ENCODE data around the gene HRH1.

Gene HRH1

DNA sequence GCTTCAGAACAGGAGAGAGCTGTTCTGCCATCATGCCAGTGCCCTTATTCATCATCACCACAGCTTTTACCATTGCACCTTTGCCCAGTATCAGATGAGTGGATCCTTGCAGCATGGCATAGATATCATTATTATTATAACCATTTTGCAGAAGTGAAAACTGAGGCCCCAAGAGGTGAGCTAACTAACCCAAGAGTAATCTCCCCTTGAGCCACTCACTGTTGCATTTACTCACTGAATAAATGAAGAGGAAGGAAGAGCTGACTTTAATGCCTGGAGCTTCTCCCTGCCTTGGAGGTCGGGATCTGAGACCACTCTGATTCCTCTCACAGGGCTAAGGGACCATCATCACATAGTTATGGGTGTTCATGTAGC lies 32.0 kb downstream of the HRH1 start:
- no peak overlapping the region for H3K4me3 ChIP-seq (ENCODE audit: low read depth, low read length)
- TF ChIP-seq, protein P1, sequence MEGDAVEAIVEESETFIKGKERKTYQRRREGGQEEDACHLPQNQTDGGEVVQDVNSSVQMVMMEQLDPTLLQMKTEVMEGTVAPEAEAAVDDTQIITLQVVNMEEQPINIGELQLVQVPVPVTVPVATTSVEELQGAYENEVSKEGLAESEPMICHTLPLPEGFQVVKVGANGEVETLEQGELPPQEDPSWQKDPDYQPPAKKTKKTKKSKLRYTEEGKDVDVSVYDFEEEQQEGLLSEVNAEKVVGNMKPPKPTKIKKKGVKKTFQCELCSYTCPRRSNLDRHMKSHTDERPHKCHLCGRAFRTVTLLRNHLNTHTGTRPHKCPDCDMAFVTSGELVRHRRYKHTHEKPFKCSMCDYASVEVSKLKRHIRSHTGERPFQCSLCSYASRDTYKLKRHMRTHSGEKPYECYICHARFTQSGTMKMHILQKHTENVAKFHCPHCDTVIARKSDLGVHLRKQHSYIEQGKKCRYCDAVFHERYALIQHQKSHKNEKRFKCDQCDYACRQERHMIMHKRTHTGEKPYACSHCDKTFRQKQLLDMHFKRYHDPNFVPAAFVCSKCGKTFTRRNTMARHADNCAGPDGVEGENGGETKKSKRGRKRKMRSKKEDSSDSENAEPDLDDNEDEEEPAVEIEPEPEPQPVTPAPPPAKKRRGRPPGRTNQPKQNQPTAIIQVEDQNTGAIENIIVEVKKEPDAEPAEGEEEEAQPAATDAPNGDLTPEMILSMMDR (IDR thresholded peaks at IDR 0.05): no peak
- peaks cover 3% of the 10 kb centered on the region for H3K4me1 ChIP-seq
- no peaks in the 10 kb centered on the region for H3K27me3 ChIP-seq (ENCODE audit: control insufficient read depth, insufficient read depth, low read length)
- H3K9ac ChIP-seq: no peak overlapping the region
- H3K36me3 ChIP-seq (ENCODE audit: control insufficient read depth, insufficient read depth, low read length): no peaks in the 10 kb centered on the region
- H3K4me2 ChIP-seq (ENCODE audit: low read length): no peak overlapping the region
- H3K79me2 ChIP-seq: no peaks in the 10 kb centered on the region
- H3K9me3 ChIP-seq (ENCODE audit: control insufficient read depth, low read length): no peaks in the 10 kb centered on the region
- no peak overlapping the region for H3K27ac ChIP-seq
- H2AFZ ChIP-seq: no peak overlapping the region

DNA sequence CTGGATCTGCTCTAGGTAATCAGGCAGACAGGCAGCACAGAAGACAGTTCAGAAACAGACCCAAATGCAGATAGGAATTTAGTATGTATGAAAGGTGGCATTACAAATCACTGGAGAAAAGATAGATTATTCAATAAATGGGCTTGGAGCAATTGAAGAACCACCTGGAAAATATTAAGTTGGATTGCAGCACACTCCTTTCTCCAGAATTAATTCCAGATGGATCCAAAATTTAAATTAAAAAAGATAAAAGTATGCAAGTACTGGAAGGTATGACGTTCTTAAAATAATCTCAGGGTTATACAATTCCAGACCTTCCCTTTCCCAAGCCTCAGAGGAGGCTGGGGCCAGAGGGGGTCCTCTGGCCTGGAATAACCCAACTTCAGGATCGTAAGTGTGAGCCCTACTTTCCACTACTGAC lies 32.5 kb downstream of the HRH1 start:
- Histone ChIP-seq H3K79me2 (no peaks in the 10 kb centered on the region), H3K27ac (no peak overlapping the region), H3K4me1 (peaks cover 3% of the 10 kb centered on the region), H3K36me3 (ENCODE audit: control insufficient read depth, insufficient read depth, low read length) (no peaks in the 10 kb centered on the region), H3K27me3 (ENCODE audit: control insufficient read depth, insufficient read depth, low read length) (no peaks in the 10 kb centered on the region), H3K4me2 (ENCODE audit: low read length) (no peak overlapping the region), H3K9ac (no peak overlapping the region), H3K9me3 (ENCODE audit: control insufficient read depth, low read length) (no peaks in the 10 kb centered on the region), H2AFZ (no peak overlapping the region), H3K4me3 (ENCODE audit: low read depth, low read length) (no peak overlapping the region)
- TF ChIP-seq, protein P1 (IDR thresholded peaks at IDR 0.05): no peak

DNA sequence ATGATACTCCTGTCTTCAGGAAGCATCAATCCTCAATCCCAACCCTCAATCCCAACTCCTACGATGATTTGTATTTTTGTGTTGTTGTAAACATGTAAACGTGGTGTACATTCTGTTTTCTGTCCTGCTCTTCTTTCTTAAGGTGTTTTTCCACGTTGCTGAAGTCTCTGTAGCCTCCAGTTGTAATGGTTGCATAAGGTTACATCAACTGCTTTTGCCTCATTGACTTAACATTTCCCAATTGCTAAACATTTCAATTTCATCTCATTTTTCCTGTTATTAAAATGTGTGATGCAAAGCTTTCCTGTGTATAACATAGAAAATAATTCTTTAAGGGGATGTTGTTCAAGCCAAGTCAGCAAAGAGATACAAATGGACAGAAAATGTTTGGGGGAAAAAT lies 33.4 kb downstream of the HRH1 start:
- H3K4me2 ChIP-seq (ENCODE audit: low read length): no peak overlapping the region
- H3K4me1 ChIP-seq: peaks cover 3% of the 10 kb centered on the region
- no peak overlapping the region for H3K9ac ChIP-seq
- H3K27me3 ChIP-seq (ENCODE audit: control insufficient read depth, insufficient read depth, low read length): no peaks in the 10 kb centered on the region
- no peaks in the 10 kb centered on the region for H3K36me3 ChIP-seq (ENCODE audit: control insufficient read depth, insufficient read depth, low read length)
- TF ChIP-seq, protein P1 (IDR thresholded peaks at IDR 0.05): no peak
- H3K9me3 ChIP-seq (ENCODE audit: control insufficient read depth, low read length): no peaks in the 10 kb centered on the region
- H2AFZ ChIP-seq: no peak overlapping the region
- no peaks in the 10 kb centered on the region for H3K79me2 ChIP-seq
- no peak overlapping the region for H3K4me3 ChIP-seq (ENCODE audit: low read depth, low read length)
- no peak overlapping the region for H3K27ac ChIP-seq

- Histone ChIP-seq H3K36me3 (ENCODE audit: control insufficient read depth, insufficient read depth, low read length) (no peaks in the 10 kb centered on the region), H3K27ac (no peak overlapping the region), H2AFZ (no peak overlapping the region), H3K27me3 (ENCODE audit: control insufficient read depth, insufficient read depth, low read length) (no peaks in the 10 kb centered on the region), H3K9me3 (ENCODE audit: control insufficient read depth, low read length) (no peaks in the 10 kb centered on the region), H3K4me1 (peaks cover 3% of the 10 kb centered on the region), H3K4me3 (ENCODE audit: low read depth, low read length) (no peak overlapping the region), H3K79me2 (no peaks in the 10 kb centered on the region), H3K4me2 (ENCODE audit: low read length) (no peak overlapping the region), H3K9ac (no peak overlapping the region)
- TF ChIP-seq, protein P1 (IDR thresholded peaks at IDR 0.05): no peak
Measured at GRCh38 chr3:11188231-11188630, 33.9 kb downstream of the HRH1 start.

DNA sequence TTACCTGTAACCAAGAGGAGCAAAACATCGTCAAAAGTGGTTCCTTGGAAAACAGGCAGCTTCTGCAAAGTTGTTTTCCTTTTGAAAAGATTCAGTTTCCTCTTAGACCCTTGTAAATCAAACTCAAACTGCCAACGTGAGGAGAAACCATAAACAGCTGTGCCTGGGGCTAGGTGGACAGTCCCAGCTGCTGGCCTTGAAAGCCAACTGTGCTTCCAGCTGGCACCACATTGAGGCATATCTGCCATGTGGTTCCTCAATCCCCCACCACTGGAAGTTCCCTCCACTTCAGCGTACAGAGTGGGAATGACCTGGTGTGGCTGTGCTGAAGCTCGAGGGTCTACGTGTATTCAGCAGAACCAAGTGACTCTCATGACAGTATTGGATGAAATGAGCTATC lies 40.9 kb downstream of the HRH1 start:
- no peaks in the 10 kb centered on the region for H3K9me3 ChIP-seq (ENCODE audit: control insufficient read depth, low read length)
- no peaks in the 10 kb centered on the region for H3K36me3 ChIP-seq (ENCODE audit: control insufficient read depth, insufficient read depth, low read length)
- H2AFZ ChIP-seq: no peak overlapping the region
- H3K27ac ChIP-seq: no peak overlapping the region
- H3K27me3 ChIP-seq (ENCODE audit: control insufficient read depth, insufficient read depth, low read length): no peaks in the 10 kb centered on the region
- TF ChIP-seq, protein P1 (IDR thresholded peaks at IDR 0.05): no peak
- no peaks in the 10 kb centered on the region for H3K4me1 ChIP-seq
- H3K4me3 ChIP-seq (ENCODE audit: low read depth, low read length): no peak overlapping the region
- no peaks in the 10 kb centered on the region for H3K79me2 ChIP-seq
- no peak overlapping the region for H3K9ac ChIP-seq
- no peak overlapping the region for H3K4me2 ChIP-seq (ENCODE audit: low read length)

All from parathyroid adenoma (tissue), 2 donors.